ENCODE measurements around the gene SPOP.

The SPOP gene

GRCh38 chr17:49576088-49576916, 101.6 kb downstream of the SPOP start:
- no peaks in the 10 kb centered on the region for H3K36me3 ChIP-seq (ENCODE audit: control insufficient read depth, insufficient read depth, low read length, severe bottlenecking)
- DNase-seq (ENCODE audit: low read depth), result peak; percentile 81

DNA sequence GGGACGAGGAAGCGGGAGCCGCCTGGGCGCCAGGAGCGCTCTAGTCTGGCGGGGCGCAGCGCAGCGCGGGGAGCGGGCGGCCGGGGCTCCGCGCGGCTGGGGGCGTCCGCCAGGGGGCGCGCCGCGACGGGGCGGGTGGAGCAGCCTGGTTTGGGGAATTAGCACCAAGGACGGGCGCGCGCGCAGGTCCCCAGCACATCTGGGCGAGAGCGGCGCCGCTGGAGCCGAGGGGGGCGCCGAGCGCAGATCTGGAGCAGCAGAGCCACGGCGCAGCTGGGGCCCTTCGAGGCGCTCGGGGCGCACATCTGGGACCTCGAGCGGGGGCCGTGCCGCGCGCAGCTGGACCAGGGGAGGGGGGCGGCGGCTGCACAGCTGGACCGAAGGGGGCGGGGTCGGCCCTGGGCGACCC, 102.2 kb downstream of the SPOP start, which contains the start of gene NXPH3:
Gene NXPH3, plus strand, starts transcription at position 193 of the 409 bp plus-strand sequence. CDS start 349 bp downstream, outside the sequence.
- peak; percentile 77 for DNase-seq (ENCODE audit: low read depth)
- H3K4me3 ChIP-seq (ENCODE audit: low read length), result peak within 1 kb of the TSS; percentile 81
- peak within 1 kb of the TSS; percentile 87 for H3K9ac ChIP-seq (ENCODE audit: low read length)
- H3K27me3 ChIP-seq (replicated peaks; ENCODE audit: control insufficient read depth, insufficient read depth, low read length), result peaks cover 4% of the 10 kb centered on the region
- peaks cover 8% of the 10 kb centered on the region for H3K4me1 ChIP-seq (ENCODE audit: control insufficient read depth, insufficient read depth, low read length)
- H3K36me3 ChIP-seq (ENCODE audit: control insufficient read depth, insufficient read depth, low read length, severe bottlenecking), result no peaks in the 10 kb centered on the region
- no peaks in the 10 kb centered on the region for H3K9me3 ChIP-seq (ENCODE audit: control insufficient read depth, low read length)

More at GRCh38 chr17:49576088-49576916, 101.6 kb downstream of the SPOP start:
- H3K4me3 ChIP-seq (ENCODE audit: low read length), result peak overlapping the region; percentile 81
- H3K4me1 ChIP-seq (ENCODE audit: control insufficient read depth, insufficient read depth, low read length), result peaks cover 8% of the 10 kb centered on the region
- H3K9me3 ChIP-seq (ENCODE audit: control insufficient read depth, low read length), result no peaks in the 10 kb centered on the region
- peak overlapping the region; percentile 87 for H3K9ac ChIP-seq (ENCODE audit: low read length)
- H3K27me3 ChIP-seq (replicated peaks; ENCODE audit: control insufficient read depth, insufficient read depth, low read length), result no peaks in the 10 kb centered on the region

GRCh38 chr17:49574945-49575678, 102.8 kb downstream of the SPOP start:
- no peak overlapping the region for H3K9ac ChIP-seq (ENCODE audit: low read length)
- no peak for DNase-seq (ENCODE audit: low read depth)
- H3K36me3 ChIP-seq (ENCODE audit: control insufficient read depth, insufficient read depth, low read length, severe bottlenecking), result no peaks in the 10 kb centered on the region
- peaks cover 8% of the 10 kb centered on the region for H3K4me1 ChIP-seq (ENCODE audit: control insufficient read depth, insufficient read depth, low read length)
- no peak overlapping the region for H3K4me3 ChIP-seq (ENCODE audit: low read length)
- peaks cover 9% of the 10 kb centered on the region for H3K27me3 ChIP-seq (replicated peaks; ENCODE audit: control insufficient read depth, insufficient read depth, low read length)
- H3K9me3 ChIP-seq (ENCODE audit: control insufficient read depth, low read length), result no peaks in the 10 kb centered on the region

GRCh38 chr17:49574323-49574781, 103.5 kb downstream of the SPOP start:
- H3K27me3 ChIP-seq (replicated peaks; ENCODE audit: control insufficient read depth, insufficient read depth, low read length), result peaks cover 9% of the 10 kb centered on the region
- no peak overlapping the region for H3K4me3 ChIP-seq (ENCODE audit: low read length)
- no peaks in the 10 kb centered on the region for H3K36me3 ChIP-seq (ENCODE audit: control insufficient read depth, insufficient read depth, low read length, severe bottlenecking)
- H3K9me3 ChIP-seq (ENCODE audit: control insufficient read depth, low read length), result no peaks in the 10 kb centered on the region
- no peak for DNase-seq (ENCODE audit: low read depth)
- peaks cover 8% of the 10 kb centered on the region for H3K4me1 ChIP-seq (ENCODE audit: control insufficient read depth, insufficient read depth, low read length)
- H3K9ac ChIP-seq (ENCODE audit: low read length), result no peak overlapping the region

GRCh38 chr17:49573510-49574322, 104.2 kb downstream of the SPOP start:
- Histone ChIP-seq H3K27me3 (replicated peaks; ENCODE audit: control insufficient read depth, insufficient read depth, low read length) (peaks cover 9% of the 10 kb centered on the region), H3K4me3 (ENCODE audit: low read length) (no peak overlapping the region), H3K9ac (ENCODE audit: low read length) (no peak overlapping the region), H3K4me1 (ENCODE audit: control insufficient read depth, insufficient read depth, low read length) (peaks cover 8% of the 10 kb centered on the region), H3K9me3 (ENCODE audit: control insufficient read depth, low read length) (no peaks in the 10 kb centered on the region), H3K36me3 (ENCODE audit: control insufficient read depth, insufficient read depth, low read length, severe bottlenecking) (no peaks in the 10 kb centered on the region)
- no peak for DNase-seq (ENCODE audit: low read depth)

- no peaks in the 10 kb centered on the region for H3K9me3 ChIP-seq (ENCODE audit: control insufficient read depth, low read length)
- no peak for DNase-seq (ENCODE audit: low read depth)
- H3K36me3 ChIP-seq (ENCODE audit: control insufficient read depth, insufficient read depth, low read length, severe bottlenecking), result no peaks in the 10 kb centered on the region
- H3K9ac ChIP-seq (ENCODE audit: low read length), result no peak overlapping the region
- peaks cover 8% of the 10 kb centered on the region for H3K4me1 ChIP-seq (ENCODE audit: control insufficient read depth, insufficient read depth, low read length)
- peaks cover 9% of the 10 kb centered on the region for H3K27me3 ChIP-seq (replicated peaks; ENCODE audit: control insufficient read depth, insufficient read depth, low read length)
- H3K4me3 ChIP-seq (ENCODE audit: low read length), result no peak overlapping the region
Measured at GRCh38 chr17:49572806-49573420, 105.0 kb downstream of the SPOP start.

GRCh38 chr17:49572226-49572625, 105.7 kb downstream of the SPOP start:
- H3K9ac ChIP-seq (ENCODE audit: low read length), result no peak overlapping the region
- H3K4me3 ChIP-seq (ENCODE audit: low read length), result no peak overlapping the region
- DNase-seq (ENCODE audit: low read depth), result no peak
- no peaks in the 10 kb centered on the region for H3K36me3 ChIP-seq (ENCODE audit: control insufficient read depth, insufficient read depth, low read length, severe bottlenecking)
- peaks cover 9% of the 10 kb centered on the region for H3K27me3 ChIP-seq (replicated peaks; ENCODE audit: control insufficient read depth, insufficient read depth, low read length)
- H3K4me1 ChIP-seq (ENCODE audit: control insufficient read depth, insufficient read depth, low read length), result peaks cover 4% of the 10 kb centered on the region
- H3K9me3 ChIP-seq (ENCODE audit: control insufficient read depth, low read length), result no peaks in the 10 kb centered on the region

GRCh38 chr17:49571764-49572163, 106.1 kb downstream of the SPOP start:
- H3K36me3 ChIP-seq (ENCODE audit: control insufficient read depth, insufficient read depth, low read length, severe bottlenecking), result no peaks in the 10 kb centered on the region
- H3K9ac ChIP-seq (ENCODE audit: low read length), result no peak overlapping the region
- peaks cover 3% of the 10 kb centered on the region for H3K4me1 ChIP-seq (ENCODE audit: control insufficient read depth, insufficient read depth, low read length)
- H3K9me3 ChIP-seq (ENCODE audit: control insufficient read depth, low read length), result no peaks in the 10 kb centered on the region
- H3K27me3 ChIP-seq (replicated peaks; ENCODE audit: control insufficient read depth, insufficient read depth, low read length), result peaks cover 9% of the 10 kb centered on the region
- no peak for DNase-seq (ENCODE audit: low read depth)
- H3K4me3 ChIP-seq (ENCODE audit: low read length), result no peak overlapping the region

GRCh38 chr17:49571283-49571682, 106.6 kb downstream of the SPOP start:
- peaks cover 9% of the 10 kb centered on the region for H3K27me3 ChIP-seq (replicated peaks; ENCODE audit: control insufficient read depth, insufficient read depth, low read length)
- H3K9me3 ChIP-seq (ENCODE audit: control insufficient read depth, low read length), result no peaks in the 10 kb centered on the region
- H3K36me3 ChIP-seq (ENCODE audit: control insufficient read depth, insufficient read depth, low read length, severe bottlenecking), result no peaks in the 10 kb centered on the region
- no peak overlapping the region for H3K9ac ChIP-seq (ENCODE audit: low read length)
- DNase-seq (ENCODE audit: low read depth), result no peak
- no peak overlapping the region for H3K4me3 ChIP-seq (ENCODE audit: low read length)
- peaks cover 7% of the 10 kb centered on the region for H3K4me1 ChIP-seq (ENCODE audit: control insufficient read depth, insufficient read depth, low read length)

- H3K36me3 ChIP-seq (ENCODE audit: control insufficient read depth, insufficient read depth, low read length, severe bottlenecking), result no peaks in the 10 kb centered on the region
- peaks cover 9% of the 10 kb centered on the region for H3K27me3 ChIP-seq (replicated peaks; ENCODE audit: control insufficient read depth, insufficient read depth, low read length)
- no peak overlapping the region for H3K9ac ChIP-seq (ENCODE audit: low read length)
- H3K4me3 ChIP-seq (ENCODE audit: low read length), result no peak overlapping the region
- no peak for DNase-seq (ENCODE audit: low read depth)
- H3K4me1 ChIP-seq (ENCODE audit: control insufficient read depth, insufficient read depth, low read length), result peaks cover 13% of the 10 kb centered on the region
- H3K9me3 ChIP-seq (ENCODE audit: control insufficient read depth, low read length), result no peaks in the 10 kb centered on the region
Measured at GRCh38 chr17:49570540-49571242, 107.2 kb downstream of the SPOP start.
